HEK293 (cell line): ENCODE measurements around the gene ZEB2.

Source experiments
- CTCF ChIP-seq: fragments of 450-650 bp; formaldehyde crosslinking; IDR thresholded peaks from 2 replicates; pipeline ENCODE4 v1.5.1; 2016; ENCODE audit warnings: missing biosample characterization, missing genetic modification characterization
- ZFP41 ChIP-seq: fragments of 450-650 bp; formaldehyde crosslinking; IDR thresholded peaks from 2 replicates; pipeline ENCODE4 v1.5.1; 2016; ENCODE audit warnings: missing biosample characterization, missing genetic modification characterization, borderline replicate concordance
- ZNF837 ChIP-seq: fragments of 450-650 bp; formaldehyde crosslinking; IDR thresholded peaks from 2 replicates; pipeline ENCODE4 v1.5.1; 2016; ENCODE audit warnings: missing biosample characterization, missing genetic modification characterization

GRCh38 chr2:144476682-144477081, 43.2 kb downstream of the ZEB2 start:
- TF ChIP-seq CTCF (tag by site-specific recombination) (no peak), ZNF837 (tag by site-specific recombination) (no peak), ZFP41 (tag by site-specific recombination) (no peak)
